ENCODE results near the gene TMEM108.

TMEM108 gene

DNA sequence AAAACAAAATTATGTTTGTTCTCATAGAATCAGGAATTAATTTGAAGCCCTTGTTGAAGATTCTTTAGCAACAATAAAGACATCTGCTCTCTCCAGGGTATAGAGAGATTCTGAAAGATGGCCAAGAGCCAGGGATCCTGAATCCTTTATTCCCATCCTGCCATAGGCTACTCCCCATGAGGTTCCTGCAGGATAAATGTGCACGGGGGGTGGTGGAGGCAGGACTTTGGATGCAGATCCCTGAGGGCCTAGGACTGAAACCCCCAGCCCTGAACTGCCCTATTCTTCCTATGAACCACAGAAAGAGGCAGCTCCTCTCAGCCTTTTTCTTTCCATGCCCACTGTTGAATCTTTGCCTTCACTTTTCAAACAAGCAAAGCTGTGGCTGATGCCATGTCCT, 17.1 kb downstream of the TMEM108 start:
- DNase-seq, result no peak

GRCh38 chr3:133058243-133058642, 20.1 kb downstream of the TMEM108 start:
- no peak for DNase-seq

GRCh38 chr3:133058831-133059230, 20.6 kb downstream of the TMEM108 start:
- no peak for DNase-seq

GRCh38 chr3:133065193-133065961, 27.2 kb downstream of the TMEM108 start:
- DNase-seq, result no peak

- DNase-seq, result no peak
These were observed 27.8 kb downstream of the TMEM108 start for GRCh38 chr3:133066026-133066425.

- no peak for DNase-seq
These were observed 31.5 kb downstream of the TMEM108 start for GRCh38 chr3:133069556-133070286.

DNA sequence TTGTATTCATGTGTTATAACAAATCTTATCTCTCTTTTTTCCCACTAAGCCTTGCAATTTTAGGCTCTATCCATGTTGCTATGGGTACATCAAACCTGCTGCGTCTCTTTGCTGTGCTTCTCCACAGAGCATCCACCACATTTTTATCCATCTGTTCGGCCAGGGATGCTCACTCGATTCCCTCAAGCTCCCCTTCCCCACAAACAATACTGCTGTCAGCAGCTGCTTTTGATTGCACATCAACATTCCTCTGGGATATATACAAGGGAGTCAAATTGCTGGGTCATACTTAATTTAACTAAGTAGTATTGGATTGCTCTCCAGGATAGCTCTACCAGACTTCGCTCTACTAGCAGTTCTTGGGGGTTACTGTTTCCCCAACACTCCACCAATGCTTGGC, 36.8 kb downstream of the TMEM108 start:
- DNase-seq, result no peak

DNA sequence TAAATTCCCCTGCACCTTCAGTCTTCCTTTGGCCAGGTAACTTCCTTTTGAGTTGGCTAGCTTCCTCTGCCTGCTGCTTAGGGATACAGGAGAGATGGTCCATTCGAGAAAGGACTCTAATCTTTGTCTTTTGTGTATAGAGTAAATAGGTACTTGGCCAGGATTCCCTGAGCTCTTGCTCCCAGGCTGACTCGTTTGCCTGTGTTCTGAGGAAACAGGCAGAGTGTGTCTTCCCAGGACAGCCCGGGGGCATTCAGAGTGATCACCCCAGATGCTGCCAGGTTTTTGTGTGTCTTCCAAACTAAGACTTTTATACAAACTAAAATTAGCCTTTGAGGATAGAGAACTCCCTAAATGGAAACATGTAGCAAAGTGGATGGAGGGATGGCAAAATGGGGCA, 39.5 kb downstream of the TMEM108 start:
- DNase-seq, result no peak

- DNase-seq, result no peak
These were observed 41.4 kb downstream of the TMEM108 start for GRCh38 chr3:133079621-133080020.

GRCh38 chr3:133081016-133081415, 42.8 kb downstream of the TMEM108 start:
- no peak for DNase-seq

GRCh38 chr3:133083395-133083794, 45.2 kb downstream of the TMEM108 start:
- no peak for DNase-seq

GRCh38 chr3:133089906-133090485, 51.8 kb downstream of the TMEM108 start:
- DNase-seq, result no peak

DNA sequence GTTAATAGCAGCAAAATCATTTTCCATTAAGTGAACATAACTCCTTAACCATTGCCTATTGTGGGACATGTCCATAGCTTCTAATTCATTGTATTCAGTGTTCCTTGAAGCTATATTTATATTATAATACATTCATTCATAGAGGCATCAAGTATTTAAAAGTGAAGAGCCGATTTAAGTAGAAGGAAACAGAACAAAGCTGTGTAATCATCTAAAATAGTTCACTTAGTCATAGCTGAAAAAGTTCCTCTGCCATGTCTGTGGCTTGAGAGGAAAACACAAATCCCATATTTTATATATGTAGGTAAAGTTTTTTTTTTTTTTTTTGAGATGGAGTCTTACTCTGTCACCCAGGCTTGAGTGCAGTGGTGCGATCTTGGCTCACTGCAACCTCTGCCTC, 54.5 kb downstream of the TMEM108 start:
- no peak for DNase-seq

- no peak for DNase-seq
These were observed 55.2 kb downstream of the TMEM108 start for GRCh38 chr3:133093366-133093765.

- no peak for DNase-seq
These were observed 58.9 kb downstream of the TMEM108 start for GRCh38 chr3:133096900-133097613.

GRCh38 chr3:133103706-133104105, 65.5 kb downstream of the TMEM108 start:
- DNase-seq, result no peak

DNA sequence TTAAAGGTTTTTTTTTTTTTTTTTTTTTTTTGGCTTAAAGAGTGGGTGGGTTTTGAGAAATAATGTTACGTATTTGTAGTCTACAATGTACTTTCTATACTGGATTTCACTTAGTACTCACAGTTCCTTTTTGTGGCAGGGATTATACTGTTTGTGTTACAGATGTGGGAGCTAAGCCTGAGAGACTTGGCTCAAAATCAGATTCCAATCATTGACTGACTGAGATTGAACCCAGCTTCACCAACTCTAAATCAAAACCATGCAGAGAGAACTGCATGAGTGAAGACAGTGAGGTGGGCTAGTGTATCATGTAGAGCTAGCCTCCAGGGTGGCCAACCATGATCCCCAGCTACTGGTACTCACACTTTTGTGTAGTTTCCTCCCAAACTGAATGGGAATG, 68.0 kb downstream of the TMEM108 start:
- DNase-seq, result no peak

GRCh38 chr3:133112666-133113065, 74.5 kb downstream of the TMEM108 start:
- DNase-seq, result no peak

GRCh38 chr3:133113526-133113925, 75.3 kb downstream of the TMEM108 start:
- DNase-seq, result no peak

- DNase-seq, result no peak
These were observed 75.9 kb downstream of the TMEM108 start for GRCh38 chr3:133113927-133114597.

DNA sequence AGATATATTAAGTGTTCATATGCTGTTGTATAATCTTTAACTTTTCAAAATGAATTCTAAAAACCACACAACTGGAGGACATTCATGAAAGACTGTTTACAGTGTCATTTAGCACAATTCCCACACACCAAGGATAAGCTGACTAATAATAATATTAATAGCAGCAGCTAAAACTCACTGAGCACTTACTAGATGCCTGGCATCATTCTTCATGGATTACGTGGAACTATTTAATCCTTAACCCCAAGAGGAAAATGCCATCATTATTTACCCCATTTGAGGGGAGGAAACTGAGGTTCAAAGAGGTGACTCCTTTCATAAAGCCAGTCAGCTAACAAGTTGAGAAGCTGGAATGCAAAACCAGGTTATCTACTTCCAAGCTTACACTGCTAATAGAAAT, 77.0 kb downstream of the TMEM108 start:
- no peak for DNase-seq

- DNase-seq, result no peak
These were observed 79.2 kb downstream of the TMEM108 start for GRCh38 chr3:133117342-133117741.

- no peak for DNase-seq
These were observed 81.0 kb downstream of the TMEM108 start for GRCh38 chr3:133119176-133119575.
